Activated T-helper 9 cell treated with anti-CD3 and anti-CD28 coated beads, Interleukin-2, amount 50 U/mL, for 16 hours (primary cell): ENCODE data around the gene CUL2.
"Not testable (repeated sequence)": the region's sequence is repeated elsewhere in the genome, so short reads cannot be mapped to it uniquely, and the experiment has no call there.

Experiments
- DNase-seq: peaks from one replicate; pipeline ENCODE4 v3.0.0-alpha.2; 2020; ENCODE audit warnings: low read depth

Gene CUL2

GRCh38 chr10:35019041-35020024 is 70.8 kb downstream of the CUL2 start:
- DNase-seq: no peak

DNA sequence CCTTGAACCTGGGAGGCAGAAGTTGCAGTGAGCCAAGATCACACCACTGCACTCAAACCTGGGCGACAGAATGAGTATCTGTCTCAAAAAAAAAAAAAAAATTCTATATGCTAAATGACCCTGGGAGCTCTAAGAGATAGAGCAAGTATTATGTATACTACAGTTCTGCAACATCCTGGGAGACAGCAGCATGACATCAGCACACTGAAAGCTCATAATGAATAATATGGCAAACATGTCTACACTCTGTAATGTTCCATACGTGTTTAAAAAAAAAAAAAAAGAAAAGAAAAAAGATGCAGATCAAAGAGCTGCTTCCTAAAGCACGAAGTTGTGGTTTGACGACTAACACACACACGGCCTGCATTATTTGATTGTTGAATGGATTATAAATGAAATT is 72.5 kb downstream of the CUL2 start:
- DNase-seq: no peak

GRCh38 chr10:35015843-35016408 is 74.2 kb downstream of the CUL2 start:
- no peak for DNase-seq

GRCh38 chr10:35012781-35013180 is 77.4 kb downstream of the CUL2 start:
- DNase-seq: no peak

GRCh38 chr10:35011771-35012191 is 78.4 kb downstream of the CUL2 start:
- no peak for DNase-seq

- DNase-seq: no peak
These were observed 82.3 kb downstream of the CUL2 start for GRCh38 chr10:35007858-35008301.

GRCh38 chr10:35006836-35007235 is 83.3 kb downstream of the CUL2 start:
- DNase-seq: no peak

GRCh38 chr10:35005868-35006267 is 84.3 kb downstream of the CUL2 start:
- DNase-seq: no peak

DNA sequence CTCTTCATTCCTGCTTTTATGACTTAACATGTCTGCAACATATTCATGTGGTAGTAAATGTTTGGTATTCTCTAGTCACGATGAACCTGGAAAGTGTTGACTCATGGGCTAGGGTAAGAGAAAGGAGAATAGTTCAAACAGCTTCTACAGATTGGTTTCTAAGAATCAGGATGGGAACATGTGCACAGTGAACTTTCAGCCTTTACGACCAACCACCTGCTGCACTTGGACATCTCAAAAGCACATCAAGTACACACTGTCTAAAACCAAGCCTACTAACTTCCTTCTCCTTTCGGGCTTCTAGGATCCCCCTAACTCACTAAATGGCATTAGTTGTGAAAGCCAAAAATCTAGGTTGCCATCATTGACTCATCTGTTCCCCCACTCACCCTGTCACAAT is 85.5 kb downstream of the CUL2 start:
- no peak for DNase-seq

GRCh38 chr10:35003906-35004305 is 86.2 kb downstream of the CUL2 start:
- DNase-seq: no peak

DNA sequence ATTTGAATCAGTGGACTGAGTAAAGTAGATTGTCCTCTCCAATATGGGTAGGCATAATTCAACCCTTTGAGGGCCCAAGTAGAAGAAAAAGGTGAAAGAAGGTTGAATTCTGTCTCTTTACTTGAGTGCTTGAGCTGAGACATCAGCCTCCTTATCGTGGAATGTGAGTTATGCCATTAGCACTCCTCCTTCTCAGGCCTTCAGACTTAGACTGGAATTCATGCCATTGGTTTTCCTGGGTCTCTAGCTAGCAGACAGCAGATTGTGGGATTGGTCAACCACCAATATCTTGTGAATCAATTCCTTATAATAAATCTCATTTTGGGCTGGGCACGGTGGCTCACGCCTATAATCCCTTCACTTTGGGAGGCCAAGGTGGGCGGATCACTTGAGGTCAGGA is 89.2 kb downstream of the CUL2 start:
- DNase-seq: no peak

DNA sequence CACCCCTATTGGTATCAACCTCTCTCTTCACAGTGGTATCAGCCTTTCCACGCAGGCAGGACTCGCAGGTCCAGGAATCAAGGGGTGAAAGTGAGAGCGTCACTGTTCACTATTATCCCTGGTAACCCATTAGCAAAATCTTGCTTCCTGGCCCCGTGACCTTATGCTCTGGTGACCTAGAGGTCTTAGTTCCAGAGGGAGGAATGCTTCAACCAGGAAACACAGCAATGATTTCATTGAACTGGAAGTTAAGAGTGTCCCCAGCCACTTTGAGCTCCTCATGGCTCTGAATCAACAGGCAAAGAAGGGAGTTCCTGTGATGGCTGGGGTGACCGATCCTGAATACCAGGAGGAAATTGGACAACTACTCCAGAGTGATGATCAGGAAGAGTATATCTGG is 90.6 kb downstream of the CUL2 start:
- DNase-seq: no peak

GRCh38 chr10:34998940-34999339 is 91.2 kb downstream of the CUL2 start:
- DNase-seq: no peak

DNA sequence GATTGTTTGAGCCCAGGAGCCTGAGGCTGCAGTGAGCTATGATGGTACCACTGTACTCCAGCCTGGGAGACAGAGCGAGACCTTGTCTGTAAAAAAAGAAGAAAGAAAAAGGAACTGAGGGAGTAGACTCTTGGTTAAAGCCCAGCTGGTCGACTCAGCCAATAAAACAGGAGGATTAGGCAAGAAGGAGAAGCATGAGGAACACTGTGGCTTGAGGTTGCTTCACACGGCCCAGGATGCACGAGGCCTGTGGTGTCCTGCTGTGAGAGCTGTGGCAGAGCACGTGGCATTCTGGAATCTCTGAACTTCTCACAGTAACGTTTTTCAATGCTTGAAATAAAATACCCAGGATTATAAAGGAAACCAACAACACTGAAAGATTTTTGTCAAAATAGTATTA is 93.3 kb downstream of the CUL2 start:
- no peak for DNase-seq

- DNase-seq: no peak
These were observed 94.2 kb downstream of the CUL2 start for GRCh38 chr10:34995925-34996324.

- DNase-seq: peak; percentile 5
These were observed 95.5 kb downstream of the CUL2 start for GRCh38 chr10:34994565-34995142.

DNA sequence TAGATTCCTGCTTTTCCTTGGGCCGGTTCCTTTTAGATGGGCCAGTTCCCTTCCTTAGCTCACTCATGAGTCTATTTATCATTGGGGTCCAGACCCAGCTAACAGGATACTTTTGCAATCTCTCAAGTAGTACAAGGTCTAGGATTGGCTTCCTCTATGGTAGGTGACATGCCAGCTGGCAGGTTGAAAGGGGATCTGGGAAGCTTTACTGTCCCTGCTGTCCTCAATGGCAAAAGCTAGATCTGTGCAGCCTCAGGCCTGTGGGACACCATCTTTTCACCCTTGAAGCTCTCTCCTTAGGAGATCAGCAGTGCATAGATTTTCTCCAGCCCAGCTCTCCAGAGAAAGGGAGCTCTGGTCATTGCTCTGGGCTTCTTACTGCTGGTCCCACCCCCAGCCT is 96.4 kb downstream of the CUL2 start:
- no peak for DNase-seq

DNA sequence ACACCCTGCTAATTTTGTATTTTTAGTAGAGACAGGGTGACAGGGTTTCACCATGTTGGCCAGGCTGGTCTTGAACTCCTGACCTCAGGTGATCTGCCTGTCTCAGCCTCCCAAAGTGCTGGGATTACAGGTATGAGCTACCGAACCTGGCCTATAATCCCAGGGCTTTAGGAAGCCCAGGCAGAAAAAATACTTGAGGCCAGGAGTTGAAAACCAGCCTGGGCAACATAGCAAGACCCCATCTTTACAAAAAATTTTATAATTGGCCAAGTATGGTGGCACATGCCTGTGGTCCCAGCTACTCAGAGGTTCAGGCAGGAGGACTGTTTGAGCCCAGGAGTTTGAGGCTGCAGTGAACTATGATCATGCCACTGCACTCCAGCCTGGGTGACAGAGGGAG is 99.0 kb downstream of the CUL2 start:
- DNase-seq: not testable (repeated sequence)

DNA sequence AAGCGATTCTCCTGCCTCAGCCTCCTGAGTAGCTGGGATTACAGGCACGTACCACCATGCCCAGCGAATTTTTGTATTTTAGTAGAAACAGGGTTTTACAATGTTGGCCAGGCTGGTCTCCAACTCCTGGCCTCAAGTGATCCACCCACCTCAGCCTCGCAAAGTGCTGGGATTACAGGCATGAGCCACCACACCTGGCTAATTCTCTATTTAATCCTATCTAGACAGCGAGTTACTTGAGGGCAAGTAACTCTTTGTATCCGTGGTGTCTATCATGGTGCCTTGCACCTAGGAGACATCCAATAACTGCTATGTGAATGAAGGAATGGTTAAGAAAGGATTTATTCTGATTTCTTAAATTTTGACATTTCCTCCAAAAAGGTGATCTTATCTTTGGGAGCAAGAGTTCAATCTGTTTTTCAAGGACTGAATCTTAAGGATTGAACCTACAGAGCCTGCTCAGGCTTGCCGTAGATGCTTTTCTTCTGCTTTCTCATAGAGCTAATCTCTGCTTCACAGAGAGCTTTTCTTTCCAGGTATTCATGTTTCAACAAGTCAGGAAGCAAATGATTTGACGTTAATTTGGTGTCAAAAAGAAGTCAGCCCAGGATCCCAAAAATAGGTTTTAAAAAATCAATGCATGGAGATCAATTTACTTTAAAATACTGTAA is 101.6 kb downstream of the CUL2 start:
- DNase-seq: no peak

DNA sequence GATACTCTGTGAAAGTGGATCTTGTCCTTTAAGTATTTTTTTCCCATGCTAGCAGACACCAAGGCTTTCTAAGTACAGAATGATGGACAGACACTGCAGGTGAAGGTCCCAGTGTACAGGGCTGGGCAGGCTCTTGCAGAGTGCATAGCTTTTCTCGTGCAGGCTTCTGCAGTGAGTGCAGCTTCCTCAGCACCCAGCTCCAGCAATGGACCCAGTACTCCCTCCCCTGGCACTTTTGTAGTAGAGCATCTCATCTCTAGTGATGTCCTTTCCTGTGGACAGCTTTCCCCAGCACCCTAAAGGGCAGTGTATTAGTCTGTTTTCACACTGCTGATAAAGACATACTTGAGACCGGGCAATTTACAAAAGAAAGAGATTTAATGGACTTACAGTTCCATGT is 104.3 kb downstream of the CUL2 start:
- no peak for DNase-seq

- DNase-seq: no peak
These were observed 105.0 kb downstream of the CUL2 start for GRCh38 chr10:34985146-34985545.

DNA sequence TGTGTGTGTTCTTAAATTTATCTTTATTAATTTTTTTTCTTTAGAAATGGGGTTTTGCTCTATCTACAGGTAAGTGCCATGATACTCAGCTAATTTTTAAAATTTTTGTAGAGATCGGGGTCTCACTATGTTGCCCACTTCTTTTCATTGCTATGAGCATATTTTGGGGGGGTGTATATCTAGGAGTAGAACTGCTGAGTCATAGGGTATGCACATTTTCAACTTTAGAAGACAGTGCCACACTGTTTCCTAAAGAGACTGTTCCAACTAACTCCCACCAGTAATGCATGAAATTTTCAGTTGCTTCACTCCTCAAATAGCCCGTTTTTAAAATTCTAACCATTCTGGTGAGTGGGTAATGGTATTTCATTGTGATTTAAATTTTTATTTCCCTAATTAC is 108.3 kb downstream of the CUL2 start:
- no peak for DNase-seq

DNA sequence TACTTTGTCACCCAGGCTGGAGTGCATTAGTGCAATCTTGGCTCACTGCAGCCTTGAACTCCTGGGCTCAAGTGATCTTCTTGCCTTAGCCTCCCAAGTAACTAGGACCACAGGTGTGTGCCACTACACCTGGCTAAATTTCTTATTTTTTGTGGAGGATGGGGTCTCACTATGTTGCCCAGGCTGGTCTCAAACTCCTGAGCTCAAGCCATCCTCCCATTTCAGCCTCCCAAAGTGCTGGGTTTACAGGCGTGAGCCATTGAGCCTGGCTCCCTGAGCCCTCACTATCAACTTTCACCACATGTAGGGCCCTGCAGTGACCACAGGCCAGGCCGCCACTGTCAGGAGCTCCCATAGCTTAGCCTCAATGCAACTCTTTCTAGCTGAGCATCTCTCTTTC is 110.2 kb downstream of the CUL2 start:
- no peak for DNase-seq
